GM12892 (cell line): ENCODE measurements around the gene PGRMC2.
A peak's percentile ranks its signal among the peaks of the same experiment; 100 is the strongest.

ENCODE experiments used
- DNase-seq: peaks from one replicate; pipeline ENCODE4 v3.0.0; 2011; ENCODE audit not compliant: insufficient read length
- FAIRE-seq: peaks from 2 replicates; lab custom pipeline; 2011; peaks lifted over from hg19 to GRCh38; lab: Jason Lieb, UNC
- POLR2A ChIP-seq: IDR thresholded peaks from 2 replicates; pipeline ENCODE4 v1.6.1; 2011; ENCODE audit warnings: low read depth, low read length, control low read depth
- POLR2AphosphoS5 ChIP-seq: IDR thresholded peaks from 2 replicates; pipeline ENCODE4 v1.6.1; 2011; ENCODE audit warnings: low read depth, low read length, control low read depth
- TAF1 ChIP-seq: IDR thresholded peaks from 2 replicates; pipeline ENCODE4 v1.6.1; 2011; ENCODE audit warnings: low read depth, mild to moderate bottlenecking, control low read depth, low read length, borderline replicate concordance

PGRMC2 gene

GRCh38 chr4:128291096-128291495, 3.5 kb upstream of the PGRMC2 start:
- DNase-seq: no peak
- no peak for FAIRE-seq
- TF ChIP-seq TAF1 (no peak), POLR2AphosphoS5 (no peak), POLR2A (no peak)

GRCh38 chr4:128290526-128290925, 2.9 kb upstream of the PGRMC2 start:
- no peak for TF ChIP-seq POLR2AphosphoS5
- no peak for FAIRE-seq
- DNase-seq: no peak

GRCh38 chr4:128289523-128290158, 2.0 kb upstream of the PGRMC2 start:
- DNase-seq: no peak
- no peak for TF ChIP-seq POLR2AphosphoS5
- no peak for TF ChIP-seq TAF1
- TF ChIP-seq POLR2A: no peak
- no peak for FAIRE-seq

- DNase-seq (no peak), FAIRE-seq (peak; percentile 73)
- no peak for TF ChIP-seq POLR2AphosphoS5
- TF ChIP-seq POLR2A: no peak
Observed at GRCh38 chr4:128288689-128289106, 1.1 kb upstream of the PGRMC2 start.

GRCh38 chr4:128287871-128288688, 467 bp upstream of the PGRMC2 start:
- FAIRE-seq (peak; percentile 100), DNase-seq (peak; percentile 69)
- TF ChIP-seq POLR2A (peak; percentile 81), POLR2AphosphoS5 (peak; percentile 66), TAF1 (peak; percentile 22; the same call in 1 of the 2 replicates)

- DNase-seq (peak; percentile 34), FAIRE-seq (peak; percentile 56)
- TF ChIP-seq POLR2A (no peak), POLR2AphosphoS5 (no peak)
Observed at GRCh38 chr4:128286474-128287058, 1.0 kb downstream of the PGRMC2 start.

GRCh38 chr4:128285085-128285997, 2.3 kb downstream of the PGRMC2 start:
- peak; percentile 17 for FAIRE-seq
- TF ChIP-seq POLR2A: no peak
- DNase-seq: no peak

GRCh38 chr4:128284317-128284716, 3.3 kb downstream of the PGRMC2 start:
- FAIRE-seq (no peak), DNase-seq (no peak)
- no peak for TF ChIP-seq POLR2A

- TF ChIP-seq TAF1 (no peak), POLR2AphosphoS5 (no peak), POLR2A (no peak)
- no peak for FAIRE-seq
Observed at GRCh38 chr4:128283071-128283470, 4.5 kb downstream of the PGRMC2 start.

GRCh38 chr4:128282516-128282915, 5.1 kb downstream of the PGRMC2 start:
- DNase-seq (no peak), FAIRE-seq (no peak)
- TF ChIP-seq POLR2AphosphoS5: no peak
- TF ChIP-seq TAF1: no peak
- no peak for TF ChIP-seq POLR2A

More at GRCh38 chr4:128283071-128283470, 4.5 kb downstream of the PGRMC2 start:
- DNase-seq: no peak

GRCh38 chr4:128281354-128281753, 6.3 kb downstream of the PGRMC2 start:
- TF ChIP-seq POLR2AphosphoS5 (no peak), POLR2A (no peak), TAF1 (no peak)
- FAIRE-seq (no peak), DNase-seq (no peak)
